GM19452 (cell line): ENCODE measurements around the gene CXCR6.

Source experiments
- ATAC-seq: cut with Tn5 transposase; IDR thresholded peaks from one replicate; pipeline ENCODE4 v1.9.1; 2021; ENCODE audit not compliant: unreplicated experiment

Gene CXCR6

DNA sequence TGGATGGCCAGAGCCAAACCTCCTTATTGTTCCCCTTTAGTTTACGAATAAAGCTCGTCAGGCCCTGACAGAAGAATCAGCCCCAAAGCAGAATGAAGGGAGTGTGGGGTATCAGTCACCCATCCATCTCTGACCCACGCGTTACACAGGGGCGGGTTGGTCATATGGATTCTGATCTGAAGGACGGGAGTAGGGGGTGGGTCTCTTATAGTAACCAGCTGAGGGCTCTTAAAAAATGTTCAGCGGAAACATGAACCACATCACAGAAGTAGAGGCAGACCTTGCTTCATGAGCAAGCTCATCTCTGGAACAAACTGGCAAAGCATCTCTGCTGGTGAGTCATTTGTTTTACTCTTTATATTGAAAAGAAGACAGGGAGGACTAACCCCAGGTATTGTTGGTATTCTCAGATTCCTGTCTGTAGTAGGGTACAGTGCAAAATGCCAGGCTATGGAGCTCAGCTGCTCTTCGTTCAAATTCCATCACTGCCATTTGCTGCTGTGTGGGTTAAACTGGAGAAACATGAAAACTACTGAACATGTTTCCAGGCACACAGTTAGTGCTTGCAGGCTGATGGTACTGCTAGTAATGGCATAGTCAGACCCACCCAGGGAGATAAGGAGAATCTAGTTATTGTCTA, at the start of gene CXCR6:
CXCR6 (plus strand) TSS at position 258 of the 640 bp plus-strand sequence. CDS start 3,018 bp downstream, outside the sequence.
- ATAC-seq, result no peak

DNA sequence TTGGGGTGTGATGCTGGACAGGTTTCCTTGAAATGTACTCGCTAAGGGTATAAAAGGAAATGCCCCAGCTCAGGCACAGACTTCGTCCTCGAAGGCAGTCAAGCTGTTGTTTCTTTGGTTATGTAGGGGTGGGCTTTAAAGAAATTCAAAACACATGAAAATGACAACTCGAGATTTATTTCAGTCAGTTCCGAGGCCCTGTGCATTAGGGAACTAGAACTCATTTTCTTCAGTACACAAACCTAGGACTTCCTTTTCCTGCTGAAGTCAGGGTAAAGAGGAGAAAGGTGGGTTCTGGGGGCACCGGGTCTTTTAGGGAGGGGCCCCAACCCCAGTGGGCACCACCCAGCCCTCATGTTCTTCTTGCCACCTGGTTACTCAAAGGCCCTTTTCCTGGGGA, 49.2 kb upstream of the CXCR6 start:
- no peak for ATAC-seq

DNA sequence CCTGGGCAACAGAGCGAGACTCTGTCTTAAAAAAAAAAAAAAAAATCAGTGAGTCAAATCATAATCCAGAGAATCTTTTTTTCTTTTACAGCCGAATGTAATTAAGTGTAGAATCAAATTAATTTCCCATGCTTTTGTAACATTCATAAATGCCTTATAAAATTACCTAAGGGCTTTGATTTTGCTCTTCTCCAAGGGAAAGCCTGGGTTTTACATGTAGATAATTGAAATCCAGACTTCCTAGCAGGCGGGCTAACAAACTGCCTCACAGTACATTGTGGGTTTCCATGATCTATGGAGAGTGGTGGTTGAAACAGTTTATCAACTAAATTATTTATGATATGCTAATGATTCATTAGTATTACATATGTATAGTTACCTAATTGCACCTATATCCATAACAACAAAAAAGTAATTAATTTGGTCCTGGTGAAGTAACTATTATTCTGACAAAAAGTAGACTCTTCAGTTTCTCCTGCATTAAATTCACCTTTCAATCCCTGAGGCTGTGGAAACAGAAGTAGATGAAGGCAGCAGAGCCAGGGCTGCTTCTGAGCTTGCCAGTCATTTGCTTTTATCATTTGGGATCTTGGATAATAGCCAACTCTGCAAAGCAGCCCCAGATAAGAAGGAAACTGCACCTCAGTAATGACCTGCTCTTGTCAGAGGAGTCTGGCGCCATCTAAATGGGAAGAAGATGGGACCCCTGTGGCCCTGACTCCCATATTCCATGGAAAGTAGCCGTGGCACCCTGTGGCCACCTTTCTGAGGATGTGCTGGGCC, 47.4 kb upstream of the CXCR6 start:
- no peak for ATAC-seq

DNA sequence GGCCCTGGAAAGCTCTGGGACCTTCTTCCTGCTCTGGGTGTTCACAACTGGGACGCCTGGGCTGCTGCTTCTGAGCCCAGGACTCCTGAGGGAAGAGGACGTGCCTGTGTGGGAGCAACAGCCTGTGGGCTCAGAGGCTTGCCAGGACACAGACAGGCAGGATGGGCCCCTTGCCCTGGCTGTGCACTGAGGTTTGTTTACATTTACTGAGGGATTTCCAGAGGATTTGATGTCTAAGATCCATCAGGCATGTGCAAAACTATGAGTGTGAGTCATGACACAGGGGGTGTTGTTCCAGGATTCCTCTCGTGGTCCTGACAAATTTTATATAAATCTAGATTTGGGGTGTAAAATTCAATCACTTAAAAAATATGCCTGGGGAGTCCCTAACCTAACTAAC, 46.3 kb upstream of the CXCR6 start:
- ATAC-seq, result no peak

DNA sequence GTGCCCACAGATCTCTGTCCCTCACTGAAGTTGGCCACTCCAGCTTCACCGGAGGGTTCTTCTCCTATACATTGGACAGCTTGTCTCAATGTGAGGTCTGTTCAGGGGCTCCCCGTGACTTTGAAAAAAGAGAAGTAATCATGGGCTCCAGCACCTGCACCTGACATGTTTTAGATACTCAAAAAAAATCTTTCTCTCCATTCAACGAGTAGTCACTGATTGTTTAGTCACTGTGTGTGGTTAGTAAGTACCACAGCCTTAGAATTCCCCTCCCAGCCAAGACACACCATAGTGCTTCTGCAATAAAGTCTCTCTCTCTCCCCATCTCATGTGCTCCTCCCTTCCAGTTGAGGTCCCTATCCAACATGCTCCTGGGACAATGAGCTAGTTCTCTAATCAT, 38.3 kb upstream of the CXCR6 start:
- no peak for ATAC-seq

DNA sequence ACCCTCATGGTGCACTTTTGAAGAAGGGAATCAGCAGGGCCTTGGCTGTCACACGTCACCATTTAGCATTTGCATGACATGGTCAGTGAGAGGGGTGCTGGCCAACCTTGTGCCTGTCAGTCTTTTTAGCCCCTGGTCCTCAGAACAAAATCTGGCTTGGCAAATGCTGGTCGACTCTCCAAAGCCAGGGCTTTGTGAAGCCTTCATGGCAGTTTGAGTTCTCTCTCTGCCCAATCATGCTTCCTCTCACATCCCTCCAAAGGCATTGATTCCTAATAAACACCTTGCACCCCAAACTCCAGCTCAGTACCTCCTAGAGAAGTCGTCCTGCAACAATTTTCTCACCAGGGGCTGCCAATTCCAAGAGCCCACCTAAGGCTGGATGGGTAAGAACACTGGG, 37.5 kb upstream of the CXCR6 start:
- ATAC-seq, result no peak

DNA sequence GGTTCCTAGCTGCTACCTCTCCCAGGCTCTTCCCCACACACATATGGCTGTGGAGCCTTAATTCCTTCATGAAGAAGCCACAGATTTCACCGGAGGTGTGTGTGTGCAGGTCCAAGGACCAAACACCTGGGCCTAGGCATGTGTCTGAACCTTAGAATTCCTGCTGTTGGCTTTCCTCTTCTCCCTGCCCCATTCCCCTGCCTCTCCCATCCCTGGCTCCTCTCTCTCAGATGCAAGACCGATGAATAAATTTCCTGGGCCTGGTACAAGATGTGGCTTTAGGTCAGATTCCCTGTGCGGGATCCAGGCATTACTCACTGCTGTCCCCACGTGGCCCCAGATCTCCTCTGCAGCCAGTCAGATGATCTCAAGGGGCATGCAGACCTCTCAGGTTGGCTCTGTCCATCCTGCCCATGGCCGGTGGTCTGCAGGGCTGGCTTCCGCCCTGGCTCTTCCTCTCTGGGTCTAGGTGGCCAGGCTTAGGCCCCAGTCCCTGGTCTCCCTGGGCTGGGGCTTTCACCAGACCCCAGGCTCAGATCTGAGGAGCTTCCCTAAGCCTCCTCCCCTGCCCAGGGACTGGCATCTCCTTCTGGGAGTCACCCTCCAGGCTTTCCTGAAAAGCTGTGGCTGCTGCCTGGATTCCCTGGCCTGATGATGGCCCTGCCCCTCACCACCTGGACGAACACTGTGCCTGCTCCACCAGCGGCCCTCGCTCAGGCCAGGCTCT, 36.4 kb upstream of the CXCR6 start:
- ATAC-seq, result no peak

DNA sequence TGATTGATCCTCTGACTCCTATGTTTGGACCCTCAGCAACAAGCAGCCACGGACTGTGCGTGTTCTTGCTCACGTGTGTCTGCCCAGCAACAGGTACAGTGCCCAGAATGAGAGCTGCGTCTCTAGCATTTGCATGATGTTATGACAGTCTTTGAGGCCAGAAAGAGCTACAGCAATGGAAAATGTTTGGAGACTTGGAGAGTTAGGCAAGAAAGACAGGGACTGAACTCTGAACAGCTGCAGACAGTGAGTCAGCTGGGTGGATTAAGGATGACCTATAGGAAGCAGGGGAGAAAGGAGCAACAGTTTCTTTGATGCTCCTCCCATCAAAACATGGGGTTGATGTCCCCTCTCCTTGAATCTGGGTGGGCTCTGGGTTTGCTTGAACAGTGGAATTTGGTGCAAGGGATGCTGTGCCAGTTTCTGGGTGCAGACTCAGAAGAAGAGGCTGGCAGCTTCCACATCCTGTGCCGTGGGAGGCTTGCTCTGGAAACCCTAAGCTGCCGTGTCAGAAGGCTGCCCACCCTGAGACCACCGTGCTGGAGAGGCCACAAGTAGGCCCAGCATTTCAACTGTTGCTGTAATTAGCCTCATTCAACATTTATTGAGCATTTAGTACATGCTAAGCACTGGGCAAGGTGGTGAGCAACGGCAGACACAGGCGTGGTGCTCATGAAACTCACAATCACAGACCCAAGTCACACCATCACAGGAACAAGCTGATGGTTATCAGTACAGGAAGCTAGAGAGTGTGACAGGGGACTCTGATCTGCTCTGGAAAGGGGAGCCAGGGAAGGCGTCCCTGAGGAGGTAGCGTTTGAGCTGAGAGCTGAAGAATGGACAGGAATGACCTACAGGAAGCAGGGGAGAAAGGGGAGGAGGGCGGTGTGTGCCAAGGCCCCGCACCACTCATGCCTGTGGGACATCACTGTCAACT, 35.2 kb upstream of the CXCR6 start:
- no peak for ATAC-seq

DNA sequence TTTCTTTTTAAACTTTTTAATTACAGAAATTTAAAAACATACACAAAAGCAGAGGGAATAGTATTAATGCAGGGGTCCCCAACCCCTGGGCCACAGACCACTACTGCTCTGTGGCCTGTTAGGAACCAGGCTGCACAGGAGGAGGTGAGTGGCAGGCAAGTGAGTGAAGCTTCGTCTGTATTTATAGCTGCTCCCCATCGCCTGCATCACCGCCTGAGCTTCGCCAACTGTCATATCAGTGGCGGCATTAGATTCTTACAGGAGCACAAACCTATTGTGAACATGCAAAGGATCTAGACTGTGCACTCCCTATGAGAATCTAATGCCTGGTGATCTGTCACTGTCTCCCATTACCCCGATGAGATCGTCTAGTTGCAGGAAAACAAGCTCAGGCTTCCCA, 34.5 kb upstream of the CXCR6 start:
- no peak for ATAC-seq

DNA sequence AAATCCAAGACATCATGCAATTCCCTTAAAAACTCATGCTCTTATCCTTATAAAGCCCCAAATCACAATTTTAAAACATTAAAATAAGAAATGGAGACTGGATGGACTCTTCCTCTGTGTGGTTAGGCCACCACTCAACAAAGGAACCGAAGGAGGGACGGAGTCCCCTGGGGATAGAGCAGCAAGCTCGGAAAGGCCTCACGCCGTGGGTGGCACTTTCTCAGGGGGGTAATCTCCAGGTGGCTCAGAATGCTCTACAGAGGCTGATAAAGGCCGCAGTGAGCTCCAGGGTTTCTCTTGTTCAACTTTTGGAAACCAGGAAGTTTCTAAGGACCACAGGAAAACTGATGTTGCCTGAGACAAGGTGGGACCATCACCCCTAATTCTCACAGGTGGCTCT, 33.7 kb upstream of the CXCR6 start:
- no peak for ATAC-seq

DNA sequence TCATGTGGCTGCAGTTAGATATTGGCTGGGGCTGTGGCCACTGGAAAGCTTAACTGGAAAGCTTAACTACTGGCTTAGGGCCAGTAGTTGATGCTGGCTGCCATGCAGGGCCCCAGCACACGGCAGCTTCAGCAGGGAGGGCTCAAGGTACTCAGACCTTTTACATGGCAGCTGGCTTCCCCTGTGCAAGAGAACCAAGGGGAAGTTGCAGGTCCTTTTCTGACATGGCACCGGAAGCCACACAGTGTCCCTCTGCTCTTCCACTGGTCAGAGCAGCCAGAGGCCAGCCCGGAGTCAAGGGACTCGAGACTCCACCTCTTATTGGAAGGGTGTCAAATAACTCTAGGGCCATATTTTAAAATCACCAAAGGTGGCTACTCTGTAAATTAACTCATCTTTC, 32.4 kb upstream of the CXCR6 start:
- ATAC-seq, result no peak

DNA sequence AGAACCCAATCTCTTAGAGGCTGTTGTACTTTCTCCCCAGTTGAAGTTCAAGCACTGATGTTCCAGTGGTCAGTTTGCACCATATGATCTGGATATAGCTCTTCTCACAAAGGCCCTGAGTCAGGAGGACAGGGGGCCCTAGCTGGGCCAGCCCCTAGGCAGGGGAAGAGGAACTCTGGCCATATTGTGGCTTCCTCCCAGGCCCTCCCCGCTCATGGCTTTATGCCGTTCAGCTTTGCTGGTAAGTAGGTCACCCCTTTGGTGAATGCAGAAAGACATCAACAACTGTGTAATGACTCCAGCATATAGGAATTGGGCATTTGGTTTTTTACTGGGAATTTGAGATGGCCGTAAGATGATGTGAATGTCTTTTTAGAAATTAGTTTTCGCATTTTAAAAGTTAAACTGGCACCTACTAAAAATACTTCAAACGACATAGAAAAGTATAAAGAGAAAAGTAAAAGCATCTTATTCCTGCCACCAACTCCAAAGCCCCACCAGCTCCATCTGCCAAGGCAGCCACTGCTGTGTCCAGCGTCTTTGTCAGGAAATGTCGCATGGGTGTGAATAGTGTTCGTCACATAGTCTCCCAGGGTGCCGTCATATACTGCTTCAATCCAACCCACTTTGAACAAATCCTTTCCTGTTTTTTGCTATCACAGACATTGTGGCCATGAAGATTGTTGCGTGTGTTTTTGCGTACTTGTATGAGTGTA, 31.6 kb upstream of the CXCR6 start:
- ATAC-seq, result no peak

DNA sequence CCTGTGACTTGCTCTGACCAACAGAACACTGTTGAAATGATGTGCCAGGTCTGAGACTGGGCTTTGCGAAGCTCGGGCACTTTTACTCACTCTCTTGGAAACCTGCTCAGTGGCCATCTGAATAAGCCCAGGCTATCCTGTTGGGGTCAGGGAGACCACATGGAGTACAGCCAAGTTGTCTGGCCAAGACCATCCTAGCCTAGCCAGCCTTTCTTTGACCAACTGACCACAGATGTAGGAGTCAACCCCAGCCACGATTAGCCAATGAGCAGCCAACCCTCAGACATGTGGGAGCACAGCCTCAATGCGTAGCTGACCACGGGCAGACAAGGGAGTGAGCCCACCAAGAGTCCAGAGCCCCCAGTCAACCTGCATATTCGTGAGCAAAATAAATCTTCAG, 30.8 kb upstream of the CXCR6 start:
- ATAC-seq, result no peak

DNA sequence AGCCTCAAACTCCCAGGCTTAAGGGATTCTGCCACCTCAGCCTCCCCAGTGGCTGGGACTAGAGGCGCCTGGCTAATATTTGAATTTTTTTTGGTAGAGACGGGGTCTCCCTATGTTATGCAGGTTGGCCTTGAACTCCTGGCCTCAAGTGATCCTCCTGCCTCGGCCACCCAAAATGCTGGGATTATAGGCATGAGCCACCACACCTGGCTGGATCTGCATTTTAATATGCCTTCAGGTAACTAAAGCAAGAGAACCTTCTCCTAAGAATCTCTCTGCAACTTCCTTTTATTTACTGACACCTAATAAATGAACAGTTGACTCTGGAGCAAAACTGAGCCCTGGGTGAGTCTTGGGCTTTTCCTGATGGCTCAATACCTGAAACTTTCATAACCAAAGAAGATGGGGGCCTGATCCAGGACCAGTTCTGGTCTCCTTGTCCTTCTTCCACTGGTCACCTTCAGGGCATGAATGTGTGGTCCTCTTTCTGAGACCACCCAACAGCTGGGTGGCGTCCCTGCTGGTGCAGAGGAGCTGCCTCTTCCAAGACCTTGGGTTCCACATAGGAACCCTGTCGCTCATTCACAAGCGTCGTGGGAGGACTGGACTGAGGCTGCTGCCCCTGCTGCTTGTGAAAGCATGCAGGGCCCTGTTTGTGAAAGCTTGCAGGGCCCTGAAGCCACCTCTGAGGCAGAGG, 28.8 kb upstream of the CXCR6 start:
- no peak for ATAC-seq

DNA sequence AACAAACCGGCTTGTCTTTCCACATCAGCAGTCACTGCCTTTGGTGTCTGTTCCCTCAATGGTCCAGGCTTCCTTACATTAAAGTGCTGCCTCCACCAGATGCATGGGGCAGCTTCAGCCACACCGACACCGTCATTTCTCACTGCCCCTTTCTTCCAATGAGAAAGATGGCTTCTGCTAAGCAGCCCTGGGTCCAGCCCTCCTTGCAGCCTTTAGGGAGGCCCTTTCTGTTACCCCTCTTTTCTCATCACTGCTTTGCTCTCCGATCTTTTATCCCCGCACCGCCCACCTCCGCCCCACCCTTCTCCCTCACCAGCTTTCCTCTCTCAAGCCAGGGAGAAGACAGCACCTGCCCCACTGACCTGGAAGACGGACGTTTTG, 28.2 kb upstream of the CXCR6 start:
- no peak for ATAC-seq

DNA sequence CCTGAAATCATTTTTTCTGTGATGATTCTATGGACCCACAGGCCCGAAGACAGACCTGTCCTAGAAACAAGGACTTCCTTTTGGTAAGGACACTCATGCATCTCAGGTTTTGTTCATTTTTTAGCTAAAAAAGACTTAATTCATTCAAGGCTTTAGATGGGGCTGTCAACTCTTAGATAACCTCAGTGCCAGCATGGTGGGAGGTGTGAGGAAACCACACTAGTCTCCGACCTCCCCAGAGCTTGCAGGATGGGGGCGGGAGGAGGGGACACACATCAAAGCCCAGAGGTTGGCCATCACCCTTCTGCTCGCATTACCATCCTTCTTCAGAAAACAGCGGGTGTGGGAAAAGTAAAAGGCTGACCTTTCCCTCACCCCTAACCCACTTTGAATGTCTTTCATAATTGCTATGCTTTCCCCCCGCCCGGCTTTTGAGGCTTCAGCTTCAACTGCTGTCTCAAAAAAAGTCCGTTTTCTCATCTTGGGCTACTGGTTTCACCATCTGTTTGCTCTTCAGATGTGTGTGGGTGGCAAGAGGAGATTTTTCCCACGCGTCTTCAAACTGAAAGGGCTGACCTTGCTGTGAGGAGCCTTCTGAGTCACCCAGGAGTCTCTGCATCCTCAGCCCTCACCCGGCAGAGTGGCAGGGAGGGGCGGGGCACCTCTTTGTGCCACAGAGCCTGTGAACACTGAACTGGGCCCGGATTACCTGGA, 27.6 kb upstream of the CXCR6 start:
- ATAC-seq, result peak; percentile 91

DNA sequence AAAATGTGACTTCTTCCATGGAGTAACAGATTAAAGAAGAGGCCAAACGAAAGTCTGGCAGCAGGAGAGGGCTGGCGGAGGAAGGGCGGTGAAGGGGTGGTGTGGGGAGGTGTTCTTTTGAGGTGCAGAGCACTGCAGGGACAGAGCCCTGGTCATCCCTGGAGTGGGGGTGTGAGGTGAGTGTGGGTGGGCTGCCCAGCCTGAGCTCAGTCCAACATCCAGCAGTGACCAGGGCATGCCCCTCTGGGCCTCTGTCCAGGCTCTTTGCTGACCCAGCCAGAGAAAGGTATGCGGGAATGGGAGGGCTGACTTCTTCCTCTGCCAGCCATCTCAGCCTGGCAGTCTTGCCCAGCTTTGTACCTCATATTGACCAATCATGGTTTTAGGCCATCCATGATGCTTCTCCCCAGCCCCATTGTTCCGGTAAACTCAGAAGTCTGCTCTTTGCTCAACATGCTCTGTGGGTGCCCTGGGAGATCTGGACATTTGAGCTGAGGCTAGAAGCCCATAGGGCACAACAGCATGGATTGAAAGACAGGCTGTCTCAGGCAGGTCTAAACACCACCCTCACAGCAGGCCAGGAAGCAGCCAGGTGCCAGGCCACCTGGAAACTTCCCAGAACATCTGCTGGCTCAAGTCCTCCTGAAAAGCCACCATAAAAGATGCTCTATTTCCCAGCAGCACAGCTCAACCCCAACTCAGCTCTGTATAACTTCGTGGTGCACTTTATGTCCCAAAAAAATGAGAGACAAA, 25.9 kb upstream of the CXCR6 start:
- no peak for ATAC-seq
